Astrocyte of the cerebellum (primary cell): ENCODE data around the gene C10orf90.

Experiments
- DNase-seq: peaks from one replicate; pipeline ENCODE4 v3.0.0-alpha.2; 2011; ENCODE audit warnings: low read depth
- H3K4me3 ChIP-seq: 2 replicates; pipeline ENCODE4 v1.5.1; 2011; ENCODE audit warnings: mild to moderate bottlenecking, low read depth, low read length, moderate library complexity
- in situ Hi-C: cut with HindIII; loops from 2 replicates; pipeline ENCODE4 v1.10.0; 2017; ENCODE audit warnings: low sequenced_read_pairs
- TF ChIP-seq, protein P1 (sequence below): IDR thresholded peaks from 2 replicates; pipeline ENCODE4 v1.5.1; 2012; ENCODE audit warnings: low read length, low read depth, moderate library complexity, mild to moderate bottlenecking; ENCODE audit errors: missing control alignments

Gene C10orf90

DNA sequence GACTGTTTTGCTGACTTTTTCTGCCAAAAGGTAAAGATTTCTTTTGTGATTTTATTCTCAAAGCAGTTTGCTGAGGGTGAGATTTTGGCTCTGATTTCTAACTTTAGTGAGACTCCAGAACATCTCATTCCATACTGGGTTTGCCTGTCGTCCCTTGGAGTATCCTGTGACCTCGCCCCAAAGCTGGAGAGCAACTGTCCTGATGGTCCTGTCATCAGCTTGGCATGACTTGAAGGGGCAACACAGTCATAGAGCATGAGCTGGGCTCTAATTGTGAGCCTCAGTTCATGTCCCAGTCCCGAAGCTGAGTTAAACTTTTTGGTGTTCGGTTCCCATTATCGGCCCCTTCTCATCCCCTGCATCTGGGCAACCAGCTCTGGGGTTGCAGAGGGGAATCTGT lies 23.4 kb downstream of the C10orf90 start:
- H3K4me3 ChIP-seq = no peak overlapping the region
- in situ Hi-C loops = no loop called here
- DNase-seq = no peak
- TF ChIP-seq, protein P1, sequence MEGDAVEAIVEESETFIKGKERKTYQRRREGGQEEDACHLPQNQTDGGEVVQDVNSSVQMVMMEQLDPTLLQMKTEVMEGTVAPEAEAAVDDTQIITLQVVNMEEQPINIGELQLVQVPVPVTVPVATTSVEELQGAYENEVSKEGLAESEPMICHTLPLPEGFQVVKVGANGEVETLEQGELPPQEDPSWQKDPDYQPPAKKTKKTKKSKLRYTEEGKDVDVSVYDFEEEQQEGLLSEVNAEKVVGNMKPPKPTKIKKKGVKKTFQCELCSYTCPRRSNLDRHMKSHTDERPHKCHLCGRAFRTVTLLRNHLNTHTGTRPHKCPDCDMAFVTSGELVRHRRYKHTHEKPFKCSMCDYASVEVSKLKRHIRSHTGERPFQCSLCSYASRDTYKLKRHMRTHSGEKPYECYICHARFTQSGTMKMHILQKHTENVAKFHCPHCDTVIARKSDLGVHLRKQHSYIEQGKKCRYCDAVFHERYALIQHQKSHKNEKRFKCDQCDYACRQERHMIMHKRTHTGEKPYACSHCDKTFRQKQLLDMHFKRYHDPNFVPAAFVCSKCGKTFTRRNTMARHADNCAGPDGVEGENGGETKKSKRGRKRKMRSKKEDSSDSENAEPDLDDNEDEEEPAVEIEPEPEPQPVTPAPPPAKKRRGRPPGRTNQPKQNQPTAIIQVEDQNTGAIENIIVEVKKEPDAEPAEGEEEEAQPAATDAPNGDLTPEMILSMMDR = no peak

DNA sequence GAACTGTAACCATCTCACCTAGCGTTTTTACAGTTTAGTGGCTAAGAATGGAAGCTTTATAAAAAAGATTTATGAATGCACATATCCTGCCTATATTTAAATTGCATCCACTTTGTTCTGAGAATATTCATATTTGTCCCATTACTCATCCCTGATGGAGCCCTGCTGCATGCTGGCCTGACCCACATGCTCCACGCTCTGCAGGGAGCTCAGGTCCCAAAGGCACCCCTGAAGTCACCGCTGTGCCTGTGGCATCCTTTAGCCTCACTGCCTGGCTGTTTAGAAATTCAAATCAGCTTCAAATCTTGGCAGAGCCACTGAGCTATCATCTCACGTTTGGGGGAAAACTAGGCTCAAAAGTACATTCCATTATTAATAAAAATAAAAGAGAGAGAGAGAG lies 24.4 kb downstream of the C10orf90 start:
- H3K4me3 ChIP-seq = no peak overlapping the region
- TF ChIP-seq, protein P1 = no peak
- DNase-seq = peak; percentile 19
- in situ Hi-C loops = no loop called here

DNA sequence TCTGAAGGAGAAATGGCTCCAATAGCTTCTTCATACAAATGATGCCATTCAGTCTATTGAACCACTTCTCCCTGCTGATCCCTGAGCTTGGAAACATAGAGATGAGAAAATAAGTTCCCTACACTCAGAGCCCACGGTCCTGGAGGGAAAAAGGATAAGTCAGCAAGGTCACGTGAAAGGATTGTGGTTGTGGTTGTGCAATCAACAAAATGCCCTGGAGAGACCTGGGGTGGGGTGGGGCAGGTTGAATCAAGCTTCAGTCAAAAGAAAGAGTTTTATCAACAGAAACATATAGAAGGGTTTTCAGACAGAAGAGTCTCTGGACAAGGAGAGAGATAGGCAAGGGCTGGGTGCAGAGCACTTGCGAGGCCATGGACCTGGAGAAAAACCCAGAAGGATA lies 30.1 kb downstream of the C10orf90 start:
- DNase-seq = no peak

DNA sequence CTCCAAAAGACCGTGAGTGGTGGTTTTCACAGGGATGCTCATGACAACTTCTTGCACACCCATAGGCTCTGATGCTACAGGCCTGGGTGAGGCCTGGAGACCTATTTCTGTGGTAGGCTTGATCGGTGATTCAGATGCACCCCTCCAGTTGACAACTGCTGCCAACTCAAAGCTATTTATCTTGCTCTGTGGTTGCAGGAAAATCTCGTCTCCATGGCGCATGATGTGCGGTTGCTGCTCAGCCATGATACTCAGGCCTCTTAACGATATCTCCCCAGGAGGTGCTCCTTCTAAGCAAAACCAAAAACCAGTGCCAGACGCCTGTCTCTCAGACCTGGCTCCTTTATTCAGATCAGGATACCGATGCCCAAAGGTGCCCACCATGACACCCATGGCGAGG lies 31.4 kb downstream of the C10orf90 start:
- DNase-seq = peak; percentile 37
- no peak overlapping the region for H3K4me3 ChIP-seq
- in situ Hi-C loops = no loop called here
- TF ChIP-seq, protein P1 = no peak

More for the DNA sequence above, 30.1 kb downstream of the C10orf90 start:
- TF ChIP-seq, protein P1 = no peak
- no peak overlapping the region for H3K4me3 ChIP-seq
- in situ Hi-C loops = no loop called here

DNA sequence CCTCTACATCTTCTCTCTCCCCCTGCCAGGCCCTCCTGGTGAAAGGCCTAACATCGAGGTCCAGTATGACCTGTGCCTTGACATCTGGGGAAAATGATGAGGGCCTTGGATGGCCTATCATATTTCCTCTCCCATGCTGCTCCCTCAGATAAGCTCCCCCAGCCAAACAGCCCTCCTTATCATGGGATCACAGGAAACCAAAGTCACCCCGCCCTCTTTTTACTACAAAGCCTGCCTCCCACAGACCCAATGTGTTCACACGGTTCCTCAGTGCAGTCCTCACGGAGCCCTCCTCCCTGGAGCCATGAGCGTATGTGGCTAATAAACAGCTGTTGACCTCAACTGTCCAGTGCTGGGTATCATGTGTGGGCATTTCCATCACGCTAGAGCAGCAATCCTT lies 32.0 kb downstream of the C10orf90 start:
- DNase-seq = no peak
- in situ Hi-C loops = no loop called here
- TF ChIP-seq, protein P1 = no peak
- no peak overlapping the region for H3K4me3 ChIP-seq

DNA sequence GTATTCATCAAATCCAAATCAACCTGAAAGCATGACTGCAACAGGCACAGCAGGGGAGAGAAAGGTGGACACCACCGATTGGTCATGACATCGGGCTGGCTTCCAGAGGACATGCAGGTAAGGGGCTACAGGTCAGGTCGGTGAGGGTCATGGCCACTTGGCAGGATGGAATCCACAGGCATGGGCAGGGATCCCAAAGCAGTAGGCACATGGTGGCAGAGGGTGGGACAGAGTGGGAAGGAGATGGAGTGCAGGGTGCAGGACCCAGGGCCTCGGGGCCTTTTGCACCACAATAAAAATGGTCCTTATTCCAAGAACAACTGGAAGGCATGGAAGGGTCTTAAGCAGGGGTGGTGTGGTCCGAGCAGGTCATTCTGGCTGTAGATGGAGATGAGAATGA lies 33.0 kb downstream of the C10orf90 start:
- no peak overlapping the region for H3K4me3 ChIP-seq
- no peak for DNase-seq
- in situ Hi-C loops = no loop called here
- TF ChIP-seq, protein P1 = no peak

DNA sequence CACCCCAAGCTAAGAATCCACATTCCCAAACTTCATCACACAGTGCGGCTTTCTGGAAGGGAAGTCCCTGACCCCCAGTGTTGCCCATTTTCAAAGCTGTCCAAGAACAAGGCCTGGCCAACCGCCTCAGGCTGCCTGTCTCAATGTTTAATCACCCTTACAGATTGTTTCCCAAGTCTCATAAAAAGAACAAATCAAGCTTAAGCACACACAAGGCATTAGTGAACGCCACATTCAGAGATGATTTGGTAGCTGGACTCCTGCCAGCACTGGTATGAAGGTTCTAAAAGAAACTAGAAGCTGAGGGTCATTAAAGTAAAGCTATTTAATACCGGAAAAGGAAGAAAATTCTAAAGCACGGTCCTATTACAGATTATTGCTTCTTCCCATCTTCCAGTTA lies 35.6 kb downstream of the C10orf90 start:
- TF ChIP-seq, protein P1 = no peak

More for the DNA sequence above, 35.6 kb downstream of the C10orf90 start:
- peak; percentile 47 for DNase-seq
- H3K4me3 ChIP-seq = no peak overlapping the region
- in situ Hi-C loops = no loop called here
